ENCODE results near the gene MORN1. TPM values are rescaled to one million over a fixed set of nuclear protein-coding genes. Genes with fewer than 3 reads are reported as not detected.

The MORN1 gene
- total RNA-seq, 6 experiments from 2014 or later: 3.1 to 7.1 (median 4.5) TPM

- no peak for ATAC-seq
- Histone ChIP-seq H3K9me3 (no peaks in the 10 kb centered on the region), H3K4me1 (peaks cover 0 to 19% (median 2%) of the 10 kb centered on the region in 4 donors), H3K27ac (peak overlapping the region; percentile 62 to 77 (median 64)), H3K4me3 (no peak overlapping the region), H3K27me3 (no peaks in the 10 kb centered on the region), H3K36me3 (peaks cover 0 to 4% (median 0%) of the 10 kb centered on the region in 4 donors)
- 40% methylated on average over 1 of the region's 18 CpGs for WGBS (ENCODE audit: insufficient coverage, low coverage, low lambda C conversion rate, missing lambda C conversion rate)
- TF ChIP-seq CTCF (IDR thresholded peaks at IDR 0.05) (no peak), POLR2A (IDR thresholded peaks at IDR 0.05) (no peak)
- intact Hi-C loops (cut with DNase I): loop anchor here in 1 of 2 donors (10.0 kb wide), 1 partner anchor 99 kb away; no protein-coding TSS in a partner anchor
- DNase-seq: no peak
Observed at GRCh38 chr1:2313651-2314261, 77.6 kb downstream of the MORN1 start.

- ATAC-seq: peak; percentile 18 to 48 (median 46)
- 44% methylated on average over 2 of the region's 24 CpGs for WGBS (ENCODE audit: insufficient coverage, low coverage, low lambda C conversion rate, missing lambda C conversion rate)
Observed at GRCh38 chr1:2312515-2313301, 78.6 kb downstream of the MORN1 start.

GRCh38 chr1:2312160-2312514 lies 79.2 kb downstream of the MORN1 start:
- TF ChIP-seq POLR2A (IDR thresholded peaks at IDR 0.05) (no peak), CTCF (IDR thresholded peaks at IDR 0.05) (no peak)
- Histone ChIP-seq H3K4me3 (no peak overlapping the region), H3K27ac (no peak overlapping the region), H3K36me3 (peaks cover 0 to 20% (median 8%) of the 10 kb centered on the region in 4 donors), H3K4me1 (peaks cover 0 to 19% (median 2%) of the 10 kb centered on the region in 4 donors), H3K27me3 (no peaks in the 10 kb centered on the region), H3K9me3 (no peaks in the 10 kb centered on the region)
- no peak for DNase-seq
- ATAC-seq: peak in 1 of 4 donors; percentile 3
- intact Hi-C loops (cut with DNase I): loop anchor here in 1 of 2 donors (10.0 kb wide), 1 partner anchor 97 kb away; no protein-coding TSS in a partner anchor
- WGBS (ENCODE audit: insufficient coverage, low coverage, low lambda C conversion rate, missing lambda C conversion rate): 80% methylated on average over 1 of the region's 10 CpGs

More at GRCh38 chr1:2312515-2313301, 78.6 kb downstream of the MORN1 start:
- peak in 1 of 3 donors; percentile 72 for DNase-seq
- Histone ChIP-seq H3K36me3 (peaks cover 0 to 14% (median 6%) of the 10 kb centered on the region in 4 donors), H3K4me3 (no peak overlapping the region), H3K27me3 (no peaks in the 10 kb centered on the region), H3K4me1 (peaks cover 0 to 19% (median 2%) of the 10 kb centered on the region in 4 donors), H3K27ac (peak overlapping the region in 2 of 3 donors; percentile 15 to 62), H3K9me3 (no peaks in the 10 kb centered on the region)
- TF ChIP-seq POLR2A (IDR thresholded peaks at IDR 0.05): no peak
- no peak for TF ChIP-seq CTCF (IDR thresholded peaks at IDR 0.05)
- intact Hi-C loops (cut with DNase I): loop anchor here in 1 of 2 donors (10.0 kb wide), 1 partner anchor 98 kb away; no protein-coding TSS in a partner anchor

GRCh38 chr1:2311184-2312032 lies 79.9 kb downstream of the MORN1 start:
- ATAC-seq (peak; percentile 11 to 45 (median 25)), DNase-seq (no peak)

More at GRCh38 chr1:2311184-2312032, 79.9 kb downstream of the MORN1 start:
- peaks cover 0 to 27% (median 12%) of the 10 kb centered on the region in 4 donors for H3K36me3 ChIP-seq
- intact Hi-C loops (cut with DNase I): loop anchor here in 1 of 2 donors (10.0 kb wide), 1 partner anchor 97 kb away; no protein-coding TSS in a partner anchor
- H3K4me1 ChIP-seq: peaks cover 0 to 19% (median 2%) of the 10 kb centered on the region in 4 donors
- no peaks in the 10 kb centered on the region for H3K27me3 ChIP-seq
- 25% methylated on average over 3 of the region's 21 CpGs for WGBS (ENCODE audit: insufficient coverage, low coverage, low lambda C conversion rate, missing lambda C conversion rate)
- H3K4me3 ChIP-seq: no peak overlapping the region
- no peak overlapping the region for H3K27ac ChIP-seq
- no peaks in the 10 kb centered on the region for H3K9me3 ChIP-seq
- TF ChIP-seq POLR2A (IDR thresholded peaks at IDR 0.05): no peak
- TF ChIP-seq CTCF (IDR thresholded peaks at IDR 0.05): peak; percentile 18 to 28 (median 26)

All from right lobe of liver (tissue), 6 donors.